ENCODE data around the gene USP12.

DNA sequence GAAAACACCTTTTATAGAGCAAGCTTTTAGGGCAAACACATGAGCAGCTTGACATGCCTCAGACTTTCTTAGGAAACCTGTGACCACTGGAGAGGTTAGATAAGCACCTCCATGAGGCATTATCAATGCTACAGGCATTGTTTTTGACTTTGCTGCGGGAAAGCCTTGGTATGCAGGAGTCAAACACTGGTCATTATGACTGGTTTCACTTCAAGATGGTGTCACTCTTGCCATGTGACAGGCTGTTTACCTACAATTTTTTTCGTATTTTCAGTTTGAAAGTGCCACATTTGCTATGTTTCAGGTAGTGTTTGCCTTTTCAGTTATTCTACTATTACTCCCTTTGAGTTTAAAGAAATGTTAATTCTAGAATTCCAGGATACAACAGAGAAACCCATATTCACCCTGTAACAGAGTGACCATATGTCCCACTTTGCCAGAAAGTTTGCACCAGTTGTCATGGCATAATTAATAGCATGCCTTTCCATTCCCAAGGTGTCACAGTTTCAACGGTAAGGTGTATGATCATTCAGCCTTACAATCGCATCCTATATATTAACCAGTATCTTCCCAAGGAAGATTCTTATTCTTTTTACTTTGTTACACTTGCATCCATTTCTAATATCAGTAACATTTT is 33.0 kb downstream of the USP12 start:
- TF ChIP-seq, protein P1, sequence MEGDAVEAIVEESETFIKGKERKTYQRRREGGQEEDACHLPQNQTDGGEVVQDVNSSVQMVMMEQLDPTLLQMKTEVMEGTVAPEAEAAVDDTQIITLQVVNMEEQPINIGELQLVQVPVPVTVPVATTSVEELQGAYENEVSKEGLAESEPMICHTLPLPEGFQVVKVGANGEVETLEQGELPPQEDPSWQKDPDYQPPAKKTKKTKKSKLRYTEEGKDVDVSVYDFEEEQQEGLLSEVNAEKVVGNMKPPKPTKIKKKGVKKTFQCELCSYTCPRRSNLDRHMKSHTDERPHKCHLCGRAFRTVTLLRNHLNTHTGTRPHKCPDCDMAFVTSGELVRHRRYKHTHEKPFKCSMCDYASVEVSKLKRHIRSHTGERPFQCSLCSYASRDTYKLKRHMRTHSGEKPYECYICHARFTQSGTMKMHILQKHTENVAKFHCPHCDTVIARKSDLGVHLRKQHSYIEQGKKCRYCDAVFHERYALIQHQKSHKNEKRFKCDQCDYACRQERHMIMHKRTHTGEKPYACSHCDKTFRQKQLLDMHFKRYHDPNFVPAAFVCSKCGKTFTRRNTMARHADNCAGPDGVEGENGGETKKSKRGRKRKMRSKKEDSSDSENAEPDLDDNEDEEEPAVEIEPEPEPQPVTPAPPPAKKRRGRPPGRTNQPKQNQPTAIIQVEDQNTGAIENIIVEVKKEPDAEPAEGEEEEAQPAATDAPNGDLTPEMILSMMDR (IDR thresholded peaks at IDR 0.05): no peak
- TF ChIP-seq POLR2AphosphoS5 (IDR thresholded peaks at IDR 0.05): no peak
- TF ChIP-seq EP300 (IDR thresholded peaks at IDR 0.05): no peak
